Nephron (organoid): ENCODE results near the gene ZBTB16.
A peak's percentile ranks its signal among the peaks of the same experiment; 100 is the strongest.

Source experiments
- H3K27ac Mint-ChIP-seq, 3 experiments: 2 replicates each; pipeline ENCODE4 v1.8.0; 2020; ENCODE audit warnings: mixed read lengths in 3 of 3, mild to moderate bottlenecking in 2 of 3, moderate library complexity in 1 of 3
- H3K27me3 Mint-ChIP-seq: 2 replicates; pipeline ENCODE4 v1.8.0; 2021; ENCODE audit warnings: low read depth, mild to moderate bottlenecking, moderate library complexity, mixed read lengths
- H3K36me3 Mint-ChIP-seq: 2 replicates; pipeline ENCODE4 v1.8.0; 2020; ENCODE audit warnings: low read depth, mixed read lengths
- H3K4me1 Mint-ChIP-seq: 2 replicates; pipeline ENCODE4 v1.8.0; 2020; ENCODE audit warnings: mixed read lengths
- H3K4me3 Mint-ChIP-seq, 3 experiments: 2 replicates each; pipeline ENCODE4 v1.8.0; 2020; ENCODE audit warnings: mild to moderate bottlenecking in 3 of 3, mixed read lengths in 3 of 3, moderate library complexity in 2 of 3
- H3K9me3 Mint-ChIP-seq: 2 replicates; pipeline ENCODE4 v1.8.0; 2020; ENCODE audit warnings: mixed read lengths
- TF ChIP-seq, protein P1 (sequence below), 3 experiments: fragments of 200-600 bp; sonication (generic); IDR thresholded peaks; one replicate each; pipeline ENCODE4 v1.5.0; 2021; ENCODE audit warnings: antibody characterized with exemption in 3 of 3; ENCODE audit not compliant: unreplicated experiment in 3 of 3

The ZBTB16 gene

DNA sequence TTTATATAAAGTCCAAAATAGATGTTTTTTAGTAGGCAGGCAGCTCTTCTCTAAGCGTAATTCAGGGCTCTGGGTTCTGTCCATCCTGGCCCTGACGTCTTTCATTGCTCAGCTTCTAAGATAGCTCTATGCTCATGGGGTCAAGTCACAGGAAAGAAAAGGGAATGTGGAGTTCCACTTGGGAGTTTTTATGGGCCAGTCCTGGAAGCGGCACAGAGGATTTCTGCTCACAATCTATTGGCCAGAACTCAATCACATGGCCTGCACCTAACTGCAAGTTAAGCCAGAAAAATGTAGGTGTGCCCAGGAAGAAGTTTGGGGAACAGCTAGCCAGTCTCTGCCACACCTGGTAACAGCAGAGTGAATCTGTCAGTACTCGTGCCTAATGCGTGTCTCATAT is 7.4 kb upstream of the ZBTB16 start:
- Mint-ChIP-seq H3K27me3 (peaks cover 77% of the 10 kb centered on the region), H3K36me3 (no peaks in the 10 kb centered on the region), H3K9me3 (no peaks in the 10 kb centered on the region), H3K4me3 (no peak overlapping the region), H3K27ac (no peak overlapping the region), H3K4me1 (no peaks in the 10 kb centered on the region)
- TF ChIP-seq, protein P1, sequence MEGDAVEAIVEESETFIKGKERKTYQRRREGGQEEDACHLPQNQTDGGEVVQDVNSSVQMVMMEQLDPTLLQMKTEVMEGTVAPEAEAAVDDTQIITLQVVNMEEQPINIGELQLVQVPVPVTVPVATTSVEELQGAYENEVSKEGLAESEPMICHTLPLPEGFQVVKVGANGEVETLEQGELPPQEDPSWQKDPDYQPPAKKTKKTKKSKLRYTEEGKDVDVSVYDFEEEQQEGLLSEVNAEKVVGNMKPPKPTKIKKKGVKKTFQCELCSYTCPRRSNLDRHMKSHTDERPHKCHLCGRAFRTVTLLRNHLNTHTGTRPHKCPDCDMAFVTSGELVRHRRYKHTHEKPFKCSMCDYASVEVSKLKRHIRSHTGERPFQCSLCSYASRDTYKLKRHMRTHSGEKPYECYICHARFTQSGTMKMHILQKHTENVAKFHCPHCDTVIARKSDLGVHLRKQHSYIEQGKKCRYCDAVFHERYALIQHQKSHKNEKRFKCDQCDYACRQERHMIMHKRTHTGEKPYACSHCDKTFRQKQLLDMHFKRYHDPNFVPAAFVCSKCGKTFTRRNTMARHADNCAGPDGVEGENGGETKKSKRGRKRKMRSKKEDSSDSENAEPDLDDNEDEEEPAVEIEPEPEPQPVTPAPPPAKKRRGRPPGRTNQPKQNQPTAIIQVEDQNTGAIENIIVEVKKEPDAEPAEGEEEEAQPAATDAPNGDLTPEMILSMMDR (IDR thresholded peaks at IDR 0.05; ENCODE audit: unreplicated experiment in 3 of 3), result no peak

DNA sequence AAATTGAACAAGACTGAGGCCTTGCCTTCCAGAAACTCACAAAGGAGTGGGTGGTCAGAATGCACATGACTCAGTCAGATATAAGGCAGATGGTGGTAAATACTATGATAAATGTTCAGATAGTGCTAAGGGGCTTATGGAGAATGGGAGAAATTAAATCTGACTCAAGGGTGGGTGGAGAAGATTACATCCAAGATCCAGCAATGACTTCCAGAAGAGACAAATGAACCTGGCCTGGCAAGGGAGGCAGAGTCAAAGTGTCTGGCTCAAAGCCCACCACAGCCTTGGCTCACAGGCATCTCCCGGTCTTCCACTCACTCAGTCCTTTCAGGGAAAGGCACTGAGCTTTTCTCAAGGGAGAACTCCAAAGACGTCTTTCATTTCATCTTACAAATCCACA is 6.1 kb upstream of the ZBTB16 start:
- TF ChIP-seq, protein P1 (IDR thresholded peaks at IDR 0.05; ENCODE audit: unreplicated experiment in 3 of 3), result no peak
- Mint-ChIP-seq H3K9me3 (no peaks in the 10 kb centered on the region), H3K36me3 (no peaks in the 10 kb centered on the region), H3K4me3 (no peak overlapping the region), H3K4me1 (no peaks in the 10 kb centered on the region), H3K27me3 (peaks cover 79% of the 10 kb centered on the region), H3K27ac (no peak overlapping the region)

DNA sequence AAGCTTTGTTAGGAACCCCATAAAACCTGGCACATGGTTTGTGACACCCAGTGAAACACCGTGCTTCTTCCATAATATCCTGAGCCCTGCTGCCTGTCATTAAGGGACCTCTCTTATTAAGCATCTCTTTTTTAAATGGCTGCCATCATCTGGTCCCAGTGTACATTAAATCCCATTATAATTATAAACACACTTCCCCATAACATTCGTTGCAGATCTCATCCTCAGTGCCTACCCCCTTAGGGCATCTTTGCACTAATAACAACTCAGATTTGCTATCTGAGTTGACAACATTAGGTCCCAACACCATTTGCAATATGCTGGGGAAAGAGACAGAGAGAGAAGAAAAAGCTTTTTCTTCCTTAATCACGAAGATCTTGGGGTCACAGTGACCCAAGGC is 4.7 kb upstream of the ZBTB16 start:
- TF ChIP-seq, protein P1 (IDR thresholded peaks at IDR 0.05; ENCODE audit: unreplicated experiment in 3 of 3), result no peak
- Mint-ChIP-seq H3K4me3 (no peak overlapping the region), H3K9me3 (no peaks in the 10 kb centered on the region), H3K4me1 (no peaks in the 10 kb centered on the region), H3K36me3 (no peaks in the 10 kb centered on the region), H3K27ac (no peak overlapping the region), H3K27me3 (peaks cover 80% of the 10 kb centered on the region)

DNA sequence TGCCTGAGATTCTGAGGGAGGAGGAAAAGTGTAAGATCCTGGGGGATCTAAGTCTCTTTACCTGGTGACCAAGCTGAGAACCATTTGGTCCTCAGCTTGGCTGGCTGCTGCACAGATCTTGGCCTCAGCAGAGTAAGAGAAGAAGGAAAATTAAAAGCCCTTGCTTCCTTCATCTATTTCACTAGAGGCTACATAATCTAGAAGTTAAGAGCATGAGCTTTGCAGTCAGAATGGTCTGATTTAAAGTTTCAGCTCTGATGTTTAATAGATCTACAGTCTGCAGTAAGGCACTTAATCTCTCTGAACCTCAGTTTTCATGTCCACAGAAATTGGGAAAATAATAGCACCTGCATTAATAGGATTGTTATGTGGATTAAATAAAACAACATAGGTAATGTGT is 3.1 kb upstream of the ZBTB16 start:
- Mint-ChIP-seq H3K36me3 (no peaks in the 10 kb centered on the region), H3K27ac (no peak overlapping the region), H3K9me3 (no peaks in the 10 kb centered on the region), H3K4me1 (no peaks in the 10 kb centered on the region), H3K27me3 (peaks cover 85% of the 10 kb centered on the region), H3K4me3 (no peak overlapping the region)
- TF ChIP-seq, protein P1 (IDR thresholded peaks at IDR 0.05; ENCODE audit: unreplicated experiment in 3 of 3), result no peak

DNA sequence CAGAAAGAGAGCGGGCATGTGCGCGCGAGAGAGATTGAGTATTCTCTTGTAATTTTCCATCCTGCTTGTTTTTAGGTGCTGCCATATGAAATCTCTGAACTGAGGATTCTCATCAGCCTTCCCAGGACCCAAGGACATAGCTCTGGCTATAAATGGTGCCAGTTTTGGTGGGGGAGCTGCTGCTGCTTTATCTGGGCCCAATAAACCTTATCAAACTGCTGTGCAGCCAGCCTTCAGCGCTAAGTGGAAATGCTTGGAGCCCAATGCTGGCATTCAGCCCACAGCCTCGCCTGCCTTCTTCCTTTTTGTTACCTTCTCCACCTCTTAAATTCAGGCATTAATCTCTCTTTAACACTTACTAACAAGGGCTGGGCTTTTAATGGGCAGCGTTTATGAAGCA is 2.4 kb upstream of the ZBTB16 start:
- Mint-ChIP-seq H3K9me3 (no peaks in the 10 kb centered on the region), H3K4me3 (peak overlapping the region in 2 of 3 experiments; percentile 43 to 80), H3K4me1 (no peaks in the 10 kb centered on the region), H3K27me3 (peaks cover 90% of the 10 kb centered on the region), H3K36me3 (no peaks in the 10 kb centered on the region), H3K27ac (no peak overlapping the region)
- TF ChIP-seq, protein P1 (IDR thresholded peaks at IDR 0.05; ENCODE audit: unreplicated experiment in 3 of 3), result no peak

DNA sequence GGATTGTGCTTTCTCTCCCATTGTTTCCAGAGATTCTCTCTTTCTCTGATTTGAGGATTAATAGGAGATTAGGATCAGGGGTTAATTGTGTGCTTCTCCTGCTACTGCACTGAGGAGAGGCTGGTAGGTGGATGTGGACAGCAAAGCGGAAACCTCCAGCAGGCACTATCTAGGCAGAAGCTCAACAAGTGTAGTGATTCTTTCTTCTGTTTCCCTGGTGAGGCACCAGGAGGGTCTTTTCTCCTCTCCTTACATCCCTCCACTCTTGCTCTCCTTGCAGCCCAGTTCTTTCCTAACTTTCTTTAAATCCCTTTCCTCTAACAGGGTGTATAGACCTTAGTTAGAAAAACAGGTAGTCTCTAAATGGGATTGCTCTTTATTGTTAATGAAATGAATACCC is 1.9 kb upstream of the ZBTB16 start:
- H3K36me3 Mint-ChIP-seq, result no peaks in the 10 kb centered on the region
- peak overlapping the region; percentile 43 to 80 (median 51) for H3K4me3 Mint-ChIP-seq
- peaks cover 90% of the 10 kb centered on the region for H3K27me3 Mint-ChIP-seq
- no peaks in the 10 kb centered on the region for H3K9me3 Mint-ChIP-seq
- TF ChIP-seq, protein P1 (IDR thresholded peaks at IDR 0.05; ENCODE audit: unreplicated experiment in 3 of 3), result no peak
- H3K27ac Mint-ChIP-seq, result no peak overlapping the region
- no peaks in the 10 kb centered on the region for H3K4me1 Mint-ChIP-seq
